RWPE2 (cell line): ENCODE data around the gene GPR55.
A peak's percentile ranks its signal among the peaks of the same experiment; 100 is the strongest.

Experiments used
- ATAC-seq: fragments of 200-7000 bp; cut with Tn5 transposase; 3 replicates; pipeline ENCODE4 v1.9.1; 2021; ENCODE audit warnings: low read depth
- DNase-seq: peaks from one replicate; pipeline ENCODE4 v3.0.0-alpha.2; 2020; ENCODE audit warnings: low spot score
- H3K27ac ChIP-seq: fragments of 450-650 bp; 2 replicates; pipeline ENCODE4 v1.5.1; 2017; ENCODE audit warnings: mild to moderate bottlenecking; ENCODE audit not compliant: poor library complexity, severe bottlenecking
- H3K27me3 ChIP-seq: fragments of 250-450 bp; sonication (Bioruptor Pico); 2 replicates; pipeline ENCODE4 v1.5.1; 2021; ENCODE audit warnings: mild to moderate bottlenecking, moderate library complexity; ENCODE audit not compliant: insufficient read depth, poor library complexity, severe bottlenecking
- H3K36me3 ChIP-seq: fragments of 250-450 bp; sonication (Bioruptor Pico); 2 replicates; pipeline ENCODE4 v1.5.1; 2020; ENCODE audit warnings: low read depth, mild to moderate bottlenecking, moderate library complexity
- H3K4me1 ChIP-seq: fragments of 250-450 bp; sonication (Bioruptor Pico); 2 replicates; pipeline ENCODE4 v1.5.1; 2021; ENCODE audit warnings: mild to moderate bottlenecking, moderate library complexity; ENCODE audit not compliant: insufficient read depth, poor library complexity, severe bottlenecking
- H3K4me3 ChIP-seq: fragments of 250-450 bp; sonication (Bioruptor Pico); 2 replicates; pipeline ENCODE4 v1.5.1; 2021; ENCODE audit warnings: mild to moderate bottlenecking, moderate library complexity; ENCODE audit not compliant: severe bottlenecking
- H3K9me3 ChIP-seq: fragments of 250-450 bp; sonication (Bioruptor Pico); 2 replicates; pipeline ENCODE4 v1.5.1; 2021; ENCODE audit warnings: mild to moderate bottlenecking, moderate library complexity; ENCODE audit not compliant: severe bottlenecking
- CTCF ChIP-seq: fragments of 450-650 bp; IDR thresholded peaks from one replicate; pipeline ENCODE4 v1.5.1; 2017; ENCODE audit warnings: mild to moderate bottlenecking, moderate library complexity; ENCODE audit not compliant: poor library complexity, severe bottlenecking

GPR55 gene

GRCh38 chr2:230909841-230910545 is 15.0 kb downstream of the GPR55 start:
- Histone ChIP-seq H3K27me3 (no peaks in the 10 kb centered on the region), H3K36me3 (no peaks in the 10 kb centered on the region), H3K4me1 (peaks cover 9% of the 10 kb centered on the region), H3K27ac (no peak overlapping the region), H3K9me3 (no peaks in the 10 kb centered on the region), H3K4me3 (no peak overlapping the region)
- ATAC-seq (no peak), DNase-seq (peak; percentile 23)
- TF ChIP-seq CTCF = no peak

GRCh38 chr2:230908595-230909191 is 16.3 kb downstream of the GPR55 start:
- Histone ChIP-seq H3K4me3 (no peak overlapping the region), H3K27me3 (no peaks in the 10 kb centered on the region)
- DNase-seq = peak; percentile 77

GRCh38 chr2:230908092-230908594 is 16.9 kb downstream of the GPR55 start:
- Histone ChIP-seq H3K4me3 (no peak overlapping the region), H3K9me3 (no peaks in the 10 kb centered on the region), H3K27ac (no peak overlapping the region), H3K4me1 (peaks cover 9% of the 10 kb centered on the region), H3K36me3 (no peaks in the 10 kb centered on the region), H3K27me3 (no peaks in the 10 kb centered on the region)
- ATAC-seq (no peak), DNase-seq (no peak)
- TF ChIP-seq CTCF = no peak

More at GRCh38 chr2:230908595-230909191, 16.3 kb downstream of the GPR55 start:
- Histone ChIP-seq H3K9me3 (no peaks in the 10 kb centered on the region), H3K4me1 (peaks cover 9% of the 10 kb centered on the region), H3K27ac (no peak overlapping the region), H3K36me3 (no peaks in the 10 kb centered on the region)
- ATAC-seq = peak; percentile 84
- no peak for TF ChIP-seq CTCF

- Histone ChIP-seq H3K4me3 (no peak overlapping the region), H3K36me3 (no peaks in the 10 kb centered on the region), H3K4me1 (peaks cover 9% of the 10 kb centered on the region), H3K27me3 (no peaks in the 10 kb centered on the region), H3K9me3 (no peaks in the 10 kb centered on the region), H3K27ac (no peak overlapping the region)
- no peak for ATAC-seq
- DNase-seq = no peak
- no peak for TF ChIP-seq CTCF
These were observed 17.5 kb downstream of the GPR55 start for GRCh38 chr2:230907361-230908091.
